ENCODE results near the gene TMEM140. TPM values are rescaled to one million over a fixed set of nuclear protein-coding genes. Genes with fewer than 3 reads are reported as not detected.
"Not testable (repeated sequence)": the region's sequence is repeated elsewhere in the genome, so short reads cannot be mapped to it uniquely, and the experiment has no call there.

The TMEM140 gene
- total RNA-seq, 1 donor from 2014 or later = 23.3 TPM

DNA sequence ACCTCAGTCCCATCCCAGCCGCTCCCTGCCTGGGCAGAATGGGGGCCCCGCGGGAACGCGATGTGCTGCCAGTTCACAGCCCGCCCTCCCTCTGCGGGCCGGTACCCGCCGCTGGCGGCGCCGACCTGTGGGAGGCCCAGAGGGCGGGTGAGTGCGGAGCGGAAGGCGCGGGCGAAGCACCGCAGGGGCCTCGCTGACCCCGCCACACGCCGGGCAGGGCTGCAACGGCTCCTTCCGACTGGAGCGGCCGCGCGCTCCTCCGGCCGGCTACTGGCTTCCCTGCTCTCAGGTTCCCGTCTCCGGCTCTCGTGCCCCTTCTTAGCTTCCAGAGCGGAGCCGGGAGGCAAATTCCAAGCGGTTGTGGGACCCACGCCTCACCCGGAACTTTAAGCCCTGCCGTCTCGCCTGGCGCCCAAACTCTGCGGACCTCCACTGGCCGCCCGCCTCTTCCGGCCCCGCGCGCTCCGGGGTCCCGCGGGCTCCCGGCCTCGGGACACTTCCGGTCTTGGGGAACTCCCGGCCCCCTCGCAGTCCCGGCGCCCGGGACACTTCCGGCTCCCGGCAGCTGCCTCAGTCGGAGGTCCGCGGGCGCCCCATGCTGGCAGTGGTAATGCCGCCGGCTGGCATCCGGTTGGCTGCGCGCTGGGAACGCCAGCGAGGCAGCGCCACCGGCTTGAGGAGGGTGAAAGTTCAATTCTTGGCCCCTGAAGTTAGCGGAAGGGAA is 22.6 kb downstream of the TMEM140 start, which contains the start of gene CYREN:
Gene CYREN, minus strand, starts transcription at position 434 of the 724 bp plus-strand sequence. CDS start 1,785 bp downstream, outside the sequence.
- intact Hi-C loops (cut with micrococcal nuclease) = loop anchor here (10.0 kb wide), 1 partner anchor 186 kb away; the partner anchor contains the start of gene AGBL3
- H3K4me3 ChIP-seq = peak within 1 kb of the TSS; percentile 90
- peaks cover 55% of the 10 kb centered on the region for H3K4me1 ChIP-seq
- DNase-seq = peak; percentile 96
- peak within 1 kb of the TSS; percentile 99 for H3K27ac ChIP-seq (replicated peaks)
- no peaks in the 10 kb centered on the region for H3K9me3 ChIP-seq (replicated peaks)
- TF ChIP-seq, protein P1, sequence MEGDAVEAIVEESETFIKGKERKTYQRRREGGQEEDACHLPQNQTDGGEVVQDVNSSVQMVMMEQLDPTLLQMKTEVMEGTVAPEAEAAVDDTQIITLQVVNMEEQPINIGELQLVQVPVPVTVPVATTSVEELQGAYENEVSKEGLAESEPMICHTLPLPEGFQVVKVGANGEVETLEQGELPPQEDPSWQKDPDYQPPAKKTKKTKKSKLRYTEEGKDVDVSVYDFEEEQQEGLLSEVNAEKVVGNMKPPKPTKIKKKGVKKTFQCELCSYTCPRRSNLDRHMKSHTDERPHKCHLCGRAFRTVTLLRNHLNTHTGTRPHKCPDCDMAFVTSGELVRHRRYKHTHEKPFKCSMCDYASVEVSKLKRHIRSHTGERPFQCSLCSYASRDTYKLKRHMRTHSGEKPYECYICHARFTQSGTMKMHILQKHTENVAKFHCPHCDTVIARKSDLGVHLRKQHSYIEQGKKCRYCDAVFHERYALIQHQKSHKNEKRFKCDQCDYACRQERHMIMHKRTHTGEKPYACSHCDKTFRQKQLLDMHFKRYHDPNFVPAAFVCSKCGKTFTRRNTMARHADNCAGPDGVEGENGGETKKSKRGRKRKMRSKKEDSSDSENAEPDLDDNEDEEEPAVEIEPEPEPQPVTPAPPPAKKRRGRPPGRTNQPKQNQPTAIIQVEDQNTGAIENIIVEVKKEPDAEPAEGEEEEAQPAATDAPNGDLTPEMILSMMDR (IDR thresholded peaks at IDR 0.05; ENCODE audit: borderline replicate concordance) = peak; percentile 67
- peaks cover 26% of the 10 kb centered on the region for H3K36me3 ChIP-seq
- H3K27me3 ChIP-seq (ENCODE audit: low read depth) = no peaks in the 10 kb centered on the region

DNA sequence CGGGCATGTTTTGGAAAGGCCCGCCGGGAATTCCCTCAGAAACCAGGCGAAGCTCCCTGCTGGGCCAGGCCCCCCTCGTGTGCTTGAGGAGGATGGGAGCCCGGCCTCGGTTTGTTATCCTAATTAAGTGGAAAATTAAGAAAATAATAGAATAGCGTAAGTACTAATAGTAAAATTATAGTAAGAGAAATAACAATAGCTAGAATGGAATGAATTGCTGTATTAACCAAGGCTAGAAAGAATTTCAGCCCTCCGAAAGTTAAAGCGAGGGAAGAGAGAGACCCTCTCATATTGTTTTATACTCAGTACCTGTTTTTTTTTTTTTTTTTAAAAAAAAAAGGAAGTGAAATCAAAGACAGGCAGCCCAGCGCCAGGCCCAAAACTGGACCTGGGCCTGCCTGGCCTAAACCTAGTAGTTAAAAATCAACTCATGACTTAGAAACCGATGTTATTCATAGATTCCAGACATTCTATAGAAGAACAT is 23.2 kb downstream of the TMEM140 start:
- TF ChIP-seq, protein P1 (IDR thresholded peaks at IDR 0.05; ENCODE audit: borderline replicate concordance) = peak; percentile 16
- not testable (repeated sequence) for DNase-seq; H3K27me3 ChIP-seq (ENCODE audit: low read depth); H3K9me3 ChIP-seq (replicated peaks)
- peaks cover 22% of the 10 kb centered on the region for H3K36me3 ChIP-seq
- peaks cover 49% of the 10 kb centered on the region for H3K4me1 ChIP-seq
- intact Hi-C loops (cut with micrococcal nuclease) = loop anchor here (10.0 kb wide), 1 partner anchor 186 kb away; the partner anchor contains the start of gene AGBL3
- peak overlapping the region; percentile 90 for H3K4me3 ChIP-seq
- H3K27ac ChIP-seq (replicated peaks) = peak overlapping the region; percentile 99

DNA sequence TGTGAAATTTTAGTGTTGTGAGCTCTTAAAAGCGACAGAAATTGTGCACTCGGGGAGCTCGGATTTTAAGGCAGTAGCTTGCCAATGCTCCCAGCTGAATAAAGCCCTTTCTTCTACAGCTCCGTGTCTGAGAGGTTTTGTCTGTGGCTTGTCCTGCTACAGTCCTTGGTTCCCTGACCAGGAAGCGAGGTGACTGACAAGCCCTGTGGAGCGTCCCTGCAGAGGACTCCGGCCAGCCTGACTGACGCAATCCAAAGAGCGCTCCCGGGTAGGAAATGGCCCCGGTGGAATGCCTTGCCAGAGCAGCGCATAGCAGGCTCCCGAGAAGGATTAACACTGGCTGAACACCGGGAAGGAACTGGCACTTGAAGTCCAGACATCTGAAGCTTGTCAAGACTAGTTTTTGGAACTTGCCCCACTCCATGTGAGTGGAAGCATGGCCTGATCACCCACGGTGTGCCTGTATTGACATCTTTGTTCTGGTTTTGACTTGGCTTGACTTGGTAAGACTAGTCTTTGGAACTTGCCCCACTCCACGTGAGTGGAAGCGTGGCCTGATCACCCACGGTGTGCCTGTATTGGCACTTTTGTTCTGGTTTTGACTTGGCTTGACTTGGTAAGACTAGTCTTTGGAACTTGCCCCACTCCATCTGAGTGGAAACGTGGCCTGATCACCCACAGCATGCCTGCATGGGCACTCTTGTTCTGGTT is 23.9 kb downstream of the TMEM140 start:
- Histone ChIP-seq H3K36me3 (peaks cover 16% of the 10 kb centered on the region), H3K4me3 (peak overlapping the region; percentile 90), H3K4me1 (peaks cover 42% of the 10 kb centered on the region), H3K27ac (replicated peaks) (peak overlapping the region; percentile 99)
- H3K27me3 ChIP-seq (ENCODE audit: low read depth); H3K9me3 ChIP-seq (replicated peaks); DNase-seq: not testable (repeated sequence)
- intact Hi-C loops (cut with micrococcal nuclease) = loop anchor here (10.0 kb wide), 1 partner anchor 187 kb away; the partner anchor contains the start of gene AGBL3

DNA sequence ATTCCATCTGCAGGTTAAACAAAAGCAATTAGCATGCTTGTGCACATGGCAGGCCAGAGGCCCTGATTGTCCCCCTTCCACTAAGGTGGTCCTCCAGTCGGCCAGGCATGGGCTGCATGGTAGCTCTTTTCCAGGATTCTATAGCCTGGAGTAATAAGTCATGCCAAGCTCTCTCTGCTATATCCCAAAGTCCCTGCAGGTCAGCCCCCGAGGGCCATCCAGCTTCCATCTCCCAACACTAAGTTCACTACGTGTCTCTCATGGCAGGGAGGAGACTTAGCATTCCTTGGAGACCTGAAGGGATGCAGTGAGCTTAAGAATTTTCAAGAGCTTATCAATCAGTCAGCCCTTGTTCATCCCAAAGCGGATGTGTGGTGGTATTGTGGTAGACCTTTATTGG is 26.0 kb downstream of the TMEM140 start:
- H3K36me3 ChIP-seq; H3K27me3 ChIP-seq (ENCODE audit: low read depth); H3K27ac ChIP-seq (replicated peaks); DNase-seq; H3K9me3 ChIP-seq (replicated peaks); H3K4me3 ChIP-seq: not testable (repeated sequence)
- peaks cover 21% of the 10 kb centered on the region for H3K4me1 ChIP-seq
- intact Hi-C loops (cut with micrococcal nuclease) = loop anchor here (10.0 kb wide), 1 partner anchor 189 kb away; the partner anchor contains the start of gene AGBL3

DNA sequence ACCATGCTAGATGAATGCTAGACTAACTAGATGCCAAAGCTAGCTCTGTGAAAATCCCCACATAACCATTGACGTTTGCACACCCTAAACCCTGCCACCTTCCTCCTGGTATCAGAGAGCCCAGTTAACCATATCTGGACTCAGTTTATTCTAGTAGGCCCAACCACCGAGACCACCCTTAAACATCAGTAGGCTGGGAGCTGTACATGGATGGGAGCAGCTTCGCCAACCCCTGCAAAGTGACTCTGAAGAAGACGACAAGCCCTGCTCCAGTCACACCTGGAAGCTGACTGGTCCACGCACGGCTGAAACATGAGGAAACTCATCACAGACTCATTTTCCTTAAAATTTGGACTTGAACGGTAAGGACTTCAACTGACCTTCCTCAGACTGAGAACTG is 27.1 kb downstream of the TMEM140 start:
- H3K36me3 ChIP-seq = peaks cover 8% of the 10 kb centered on the region
- H3K4me3 ChIP-seq = no peak overlapping the region
- intact Hi-C loops (cut with micrococcal nuclease) = loop anchor here (10.0 kb wide), 1 partner anchor 190 kb away; the partner anchor contains the start of gene AGBL3
- H3K9me3 ChIP-seq (replicated peaks) = peaks cover 3% of the 10 kb centered on the region
- H3K27ac ChIP-seq (replicated peaks) = no peak overlapping the region
- no peak for DNase-seq
- peaks cover 11% of the 10 kb centered on the region for H3K4me1 ChIP-seq
- no peaks in the 10 kb centered on the region for H3K27me3 ChIP-seq (ENCODE audit: low read depth)
- TF ChIP-seq, protein P1 (IDR thresholded peaks at IDR 0.05; ENCODE audit: borderline replicate concordance) = no peak

DNA sequence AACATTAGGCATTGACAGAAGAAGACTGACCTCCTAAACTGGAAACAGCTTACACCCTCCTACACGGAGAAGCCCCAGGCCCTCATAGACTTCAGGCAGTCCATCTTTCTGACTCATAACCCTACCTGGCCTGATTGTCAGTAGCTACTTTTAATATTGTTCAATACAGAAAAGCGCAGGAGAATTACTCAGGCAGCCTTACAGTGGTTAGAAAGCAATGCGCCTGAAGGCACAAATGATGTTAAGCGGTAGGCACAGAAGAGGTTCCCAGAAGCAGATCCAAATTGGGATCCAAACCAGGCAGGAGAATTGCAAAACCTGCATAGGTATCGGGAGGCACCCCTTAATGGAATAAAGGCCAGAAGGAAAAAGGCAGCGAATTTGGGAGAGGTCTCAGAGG is 28.1 kb downstream of the TMEM140 start:
- Histone ChIP-seq H3K9me3 (replicated peaks) (peaks cover 13% of the 10 kb centered on the region), H3K27me3 (ENCODE audit: low read depth) (no peaks in the 10 kb centered on the region), H3K4me1 (peaks cover 4% of the 10 kb centered on the region), H3K36me3 (peaks cover 17% of the 10 kb centered on the region), H3K27ac (replicated peaks) (no peak overlapping the region), H3K4me3 (no peak overlapping the region)
- no peak for DNase-seq
- intact Hi-C loops (cut with micrococcal nuclease) = loop anchor here (10.0 kb wide), 1 partner anchor 191 kb away; the partner anchor contains the start of gene AGBL3
- TF ChIP-seq, protein P1 (IDR thresholded peaks at IDR 0.05; ENCODE audit: borderline replicate concordance) = no peak
